Cardiac muscle cell (in vitro differentiated cells and primary cell): Measurements from ENCODE around the gene ABI3BP. TPM values are rescaled to one million over a fixed set of nuclear protein-coding genes. Genes with fewer than 3 reads are reported as not detected.

ENCODE experiments used
- DNase-seq, 2 donors: peaks; one replicate each; pipeline versions ENCODE4 v3.0.0 to v3.0.0-alpha.2; 2010 to 2017; ENCODE audit warnings: low read depth in 1 of 2, low spot score in 1 of 2
- H3K27ac ChIP-seq: fragments of 200-600 bp; sonication (generic); 2 replicates; pipeline ENCODE4 v1.5.1; 2016
- H3K27me3 ChIP-seq: fragments of 200-600 bp; sonication (generic); 2 replicates; pipeline ENCODE4 v1.6.0; 2016; ENCODE audit warnings: control low read depth
- H3K36me3 ChIP-seq: fragments of 200-600 bp; sonication (generic); 2 replicates; pipeline ENCODE4 v1.5.1; 2016; ENCODE audit warnings: control low read depth
- H3K4me1 ChIP-seq: fragments of 200-600 bp; sonication (generic); 2 replicates; pipeline ENCODE4 v1.8.1; 2017; ENCODE audit warnings: low read depth, mild to moderate bottlenecking, mixed run types
- H3K4me3 ChIP-seq: fragments of 200-600 bp; sonication (generic); 2 replicates; pipeline ENCODE4 v1.5.1; 2016; ENCODE audit warnings: mild to moderate bottlenecking
- H3K9me3 ChIP-seq: fragments of 200-600 bp; sonication (generic); 2 replicates; pipeline ENCODE4 v1.5.1; 2017; ENCODE audit warnings: low read depth, mild to moderate bottlenecking, control low read depth
- CTCF ChIP-seq: IDR thresholded peaks from 2 replicates; pipeline ENCODE4 v1.5.1; 2012; ENCODE audit warnings: low read depth, mild to moderate bottlenecking, low read length
- polyA plus RNA-seq: library from polyadenylated mRNA; unstranded; fragments of >200 nt; fragmentation: Nextera tagmentation; extraction: Ambion mirVana; gene quantifications from 2 replicates; pipeline ENCODE4 v1.2.1, GENCODE V29; 2016
- total RNA-seq: library from RNA; depleted of rRNA; stranded (reverse); fragments of >200 nt; gene quantifications from 2 replicates; pipeline ENCODE4 v1.2.3, GENCODE V29; 2016

ABI3BP gene
- total and polyA plus RNA-seq, 2 experiments from 2014 or later = 0.54 to 0.92 TPM

DNA sequence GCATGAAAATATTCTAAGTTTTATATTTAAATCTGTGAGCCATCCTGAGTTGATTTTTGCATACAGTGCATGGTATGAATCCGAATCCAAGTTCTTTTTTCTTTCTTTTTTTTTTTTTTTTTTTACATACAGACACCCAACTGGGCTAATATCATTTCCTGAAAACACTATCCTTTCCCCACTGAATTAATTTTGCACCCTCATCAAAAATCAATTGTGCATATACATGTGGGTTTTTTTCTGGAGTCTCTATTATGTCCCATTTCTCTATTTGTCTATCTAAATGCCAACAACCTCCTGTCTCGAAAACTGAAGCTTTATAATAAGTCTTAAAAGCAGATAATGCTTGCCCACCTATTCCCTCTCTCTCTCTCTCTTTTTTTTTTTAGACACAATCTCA, 5.9 kb upstream of the ABI3BP start:
- no peak for DNase-seq
- H3K27me3 ChIP-seq = no peaks in the 10 kb centered on the region
- H3K9me3 ChIP-seq = no peaks in the 10 kb centered on the region
- H3K27ac ChIP-seq = no peak overlapping the region
- no peaks in the 10 kb centered on the region for H3K36me3 ChIP-seq
- H3K4me1 ChIP-seq = no peaks in the 10 kb centered on the region
- no peak overlapping the region for H3K4me3 ChIP-seq
- TF ChIP-seq CTCF = no peak

- H3K36me3 ChIP-seq = no peaks in the 10 kb centered on the region
- H3K27ac ChIP-seq = no peak overlapping the region
- no peaks in the 10 kb centered on the region for H3K27me3 ChIP-seq
- no peak for TF ChIP-seq CTCF
- DNase-seq = no peak
- no peaks in the 10 kb centered on the region for H3K9me3 ChIP-seq
- H3K4me1 ChIP-seq = no peaks in the 10 kb centered on the region
- H3K4me3 ChIP-seq = no peak overlapping the region
Observed at GRCh38 chr3:100994809-100995208, 1.6 kb upstream of the ABI3BP start.

GRCh38 chr3:100994187-100994586, 966 bp upstream of the ABI3BP start:
- no peaks in the 10 kb centered on the region for H3K4me1 ChIP-seq
- no peaks in the 10 kb centered on the region for H3K27me3 ChIP-seq
- TF ChIP-seq CTCF = no peak
- DNase-seq = no peak
- H3K36me3 ChIP-seq = no peaks in the 10 kb centered on the region
- no peak overlapping the region for H3K4me3 ChIP-seq
- no peak overlapping the region for H3K27ac ChIP-seq
- no peaks in the 10 kb centered on the region for H3K9me3 ChIP-seq

DNA sequence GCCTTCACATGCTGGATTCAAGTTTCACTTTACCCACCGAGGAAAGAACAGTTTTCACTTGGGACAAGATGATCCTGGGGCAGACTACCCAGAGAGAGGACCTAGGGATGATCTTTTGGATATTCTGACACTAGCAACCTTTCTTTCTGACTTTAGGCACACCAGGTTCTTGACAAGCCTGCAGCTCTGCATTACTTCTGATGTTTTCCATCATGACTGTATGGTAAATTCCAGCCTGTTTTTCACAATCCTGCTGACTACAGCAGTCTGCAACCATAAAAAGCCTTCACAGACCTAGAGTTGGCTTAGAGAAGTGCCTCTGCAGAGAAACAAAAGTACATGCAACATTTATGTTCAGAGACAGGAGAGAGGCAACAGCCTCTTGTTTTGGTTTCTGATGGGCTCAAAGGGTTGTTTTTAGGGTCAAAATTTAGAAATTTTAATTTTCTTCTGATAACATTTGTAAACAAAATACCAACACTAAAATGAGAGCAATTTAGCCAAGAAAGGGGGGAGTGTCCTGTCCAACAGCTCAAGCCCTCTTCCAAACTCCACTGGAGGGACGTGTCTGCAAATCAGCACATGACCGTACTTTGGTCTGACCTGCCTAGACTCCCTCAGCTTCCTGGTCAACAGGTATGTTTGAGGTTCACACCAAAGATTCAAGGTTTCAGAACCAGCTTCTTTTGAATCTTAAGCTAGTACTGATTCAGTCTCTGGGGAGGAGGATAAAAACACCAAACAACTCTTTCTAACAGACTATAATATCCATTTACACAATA, 799 bp downstream of the ABI3BP start:
- no peak overlapping the region for H3K27ac ChIP-seq
- H3K36me3 ChIP-seq = no peaks in the 10 kb centered on the region
- no peaks in the 10 kb centered on the region for H3K27me3 ChIP-seq
- no peaks in the 10 kb centered on the region for H3K4me1 ChIP-seq
- H3K9me3 ChIP-seq = no peaks in the 10 kb centered on the region
- TF ChIP-seq CTCF = no peak
- DNase-seq = peak in 1 of 2 donors; percentile 65
- H3K4me3 ChIP-seq = no peak overlapping the region

DNA sequence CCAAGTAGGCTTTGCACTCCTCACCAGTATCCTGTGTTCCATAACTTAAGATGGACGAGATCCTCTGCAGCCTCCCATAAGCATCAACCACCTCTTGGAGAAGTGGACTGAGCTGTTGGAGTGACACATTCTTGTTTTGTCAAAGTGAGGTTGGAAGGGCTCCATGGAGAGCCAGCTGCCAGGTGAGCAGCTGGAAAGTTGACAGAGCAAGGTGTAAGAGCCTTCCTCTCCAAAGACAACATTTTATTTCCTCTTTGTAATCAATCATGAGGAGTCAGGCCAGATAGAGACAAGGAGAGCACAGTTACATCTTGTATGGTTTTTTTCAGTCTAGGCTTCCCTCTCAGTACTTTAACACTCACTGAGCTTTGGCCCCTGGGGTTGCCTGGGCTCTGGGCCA, 5.1 kb downstream of the ABI3BP start:
- no peak overlapping the region for H3K27ac ChIP-seq

More for the DNA sequence above, 5.1 kb downstream of the ABI3BP start:
- no peaks in the 10 kb centered on the region for H3K4me1 ChIP-seq
- H3K4me3 ChIP-seq = no peak overlapping the region
- TF ChIP-seq CTCF = no peak
- H3K27me3 ChIP-seq = no peaks in the 10 kb centered on the region
- no peaks in the 10 kb centered on the region for H3K9me3 ChIP-seq
- DNase-seq = no peak
- no peaks in the 10 kb centered on the region for H3K36me3 ChIP-seq
